HepG2 (cell line): Measurements from ENCODE around the gene DENND2A. TPM values are rescaled to one million over a fixed set of nuclear protein-coding genes. Genes with fewer than 3 reads are reported as not detected.

Source experiments
- ATAC-seq: fragments of 200-7000 bp; cut with Tn5 transposase; 3 replicates; pipeline ENCODE4 v1.9.1; 2020; ENCODE audit warnings: mild to moderate bottlenecking, moderate library complexity
- BruUV-seq: library from RNA; stranded (reverse); fragments of 400-500 nt; replicated peaks from 2 replicates; lab custom pipeline; 2021; lab: Mats Ljungman, UMichigan
- CTCF ChIA-PET: fragments of 300-600 bp; formaldehyde crosslinking; extraction: SDS; loops from one replicate; lab custom pipeline; 2021; ENCODE audit warnings: low total read pairs, inconsistent platforms, low intra/inter-chr PET ratio; lab: Yijun Ruan, JAX
- POLR2A ChIA-PET: fragments of 350-600 bp; sonication (Branson Sonifier 250); formaldehyde crosslinking; loops from one replicate; lab custom pipeline; 2020; ENCODE audit warnings: antibody characterized with exemption, inconsistent platforms; lab: Yijun Ruan, JAX
- DNase-seq: peaks from one replicate; pipeline ENCODE4 v3.0.0-alpha.2; 2015; ENCODE audit warnings: low spot score
- FAIRE-seq: peaks from 3 replicates; lab custom pipeline; 2011; peaks lifted over from hg19 to GRCh38; lab: Jason Lieb, UNC
- H2AFZ ChIP-seq: one replicate; pipeline ENCODE4 v1.6.1; 2011; ENCODE audit warnings: low read length, inconsistent platforms
- H3K27ac ChIP-seq: fragments of 300-600 bp; 3 replicates; pipeline ENCODE4 v1.8.0; 2011; ENCODE audit warnings: mixed run types, mild to moderate bottlenecking, mixed read lengths, low read length, inconsistent platforms; ENCODE audit not compliant: insufficient read depth; ENCODE audit errors: extremely low read length
- H3K27me3 ChIP-seq, 2 experiments: fragments of 200-600 bp in 1 of 2; 2 replicates in 1 of 2; 3 replicates in 1 of 2; pipeline versions ENCODE4 v1.6.0 to v1.8.0; 2011; ENCODE audit warnings: low read length in 2 of 2, mild to moderate bottlenecking in 2 of 2, moderate library complexity in 2 of 2, inconsistent platforms in 1 of 2; ENCODE audit not compliant: insufficient read depth in 2 of 2, control insufficient read depth in 1 of 2
- H3K36me3 ChIP-seq, 2 experiments: fragments of 200-600 bp in 1 of 2; replicated peaks in 1 of 2; 2 replicates in 1 of 2; 3 replicates in 1 of 2; pipeline versions ENCODE4 v1.5.1 to v1.8.0; 2011; ENCODE audit warnings: low read length in 2 of 2, inconsistent platforms in 1 of 2; ENCODE audit not compliant: insufficient read depth in 2 of 2, control insufficient read depth in 1 of 2
- H3K4me1 ChIP-seq: 2 replicates; pipeline ENCODE4 v1.5.1; 2012; ENCODE audit warnings: low read length, inconsistent platforms; ENCODE audit not compliant: insufficient read depth
- H3K4me2 ChIP-seq: 2 replicates; pipeline ENCODE4 v1.6.0; 2011; ENCODE audit warnings: low read depth, low read length, inconsistent platforms
- H3K4me3 ChIP-seq, 3 experiments: fragments of 200-600 bp in 1 of 3; sonication (generic), shearing (Covaris generic) in 1 of 3; replicated peaks in 1 of 3; 2 replicates each; pipeline ENCODE4 v1.5.1; 2011 to 2016; ENCODE audit warnings: low read length in 3 of 3, inconsistent platforms in 2 of 3, low read depth in 2 of 3, mild to moderate bottlenecking in 2 of 3, control low read depth in 1 of 3, mixed read lengths in 1 of 3; ENCODE audit not compliant: insufficient read depth in 1 of 3
- H3K79me2 ChIP-seq: one replicate; pipeline ENCODE4 v1.6.1; 2011; ENCODE audit warnings: low read length, inconsistent platforms; ENCODE audit not compliant: insufficient read depth
- H3K9ac ChIP-seq: 2 replicates; pipeline ENCODE4 v1.6.0; 2011; ENCODE audit warnings: mild to moderate bottlenecking, low read depth, low read length, inconsistent platforms; ENCODE audit not compliant: insufficient read depth
- H3K9me3 ChIP-seq: 2 replicates; pipeline ENCODE4 v1.5.1; 2012; ENCODE audit warnings: mild to moderate bottlenecking, low read length
- H4K20me1 ChIP-seq: 2 replicates; pipeline ENCODE4 v1.6.0; 2011; ENCODE audit warnings: inconsistent platforms, mild to moderate bottlenecking, low read length, moderate library complexity; ENCODE audit not compliant: insufficient read depth
- ATF1 ChIP-seq: IDR thresholded peaks from 2 replicates; pipeline ENCODE4 v1.6.1; 2016; ENCODE audit warnings: mild to moderate bottlenecking, control low read depth
- DNMT3B ChIP-seq: conservative IDR thresholded peaks from 2 replicates; pipeline ENCODE4 v1.6.1; 2016; ENCODE audit warnings: missing biosample characterization, control low read depth
- FOXO1 ChIP-seq: sonication (generic); formaldehyde crosslinking; IDR thresholded peaks from 2 replicates; pipeline ENCODE4 v1.4.0; 2020; ENCODE audit warnings: missing genetic modification reagents
- RBFOX2 ChIP-seq: fragments of 200-400 bp; formaldehyde crosslinking; IDR thresholded peaks from 2 replicates; pipeline ENCODE4 v1.6.1; 2017; ENCODE audit warnings: low read depth, mild to moderate bottlenecking, low read length
- ZNF766 ChIP-seq: sonication (generic); formaldehyde crosslinking; IDR thresholded peaks from 2 replicates; pipeline ENCODE4 v1.5.0; 2020; ENCODE audit warnings: missing genetic modification reagents, borderline replicate concordance
- ZNF780A ChIP-seq: sonication (generic); formaldehyde crosslinking; IDR thresholded peaks from 2 replicates; pipeline ENCODE4 v1.8.0; 2022; ENCODE audit warnings: mild to moderate bottlenecking, missing genetic modification reagents, moderate library complexity
- ZNF850 ChIP-seq: sonication (generic); formaldehyde crosslinking; conservative IDR thresholded peaks from 2 replicates; pipeline ENCODE4 v1.9.0; 2021; ENCODE audit warnings: mild to moderate bottlenecking, missing genetic modification reagents
- WGBS: methylation state at CpG from one replicate; pipeline ENCODE4 v1.1.6; 2017; ENCODE audit warnings: low lambda C conversion rate; 5-methylcytosine and 5-hydroxymethylcytosine counted together
- in situ Hi-C: cut with HindIII; loops from 2 replicates; pipeline ENCODE4 v1.10.0; 2017; ENCODE audit warnings: low pct_unique_long_range_greater_than_20kb; ENCODE audit not compliant: extremely low pct_ligation_motif_present
- intact Hi-C: fragments of 100-400 bp; cut with micrococcal nuclease; formaldehyde crosslinking; loops from one replicate; pipeline ENCODE4 v1.10.0; 2022; ENCODE audit not compliant: unreplicated experiment
- polyA plus RNA-seq, 8 experiments: library from polyadenylated mRNA; depleted of rRNA in 3 of 8; stranded (reverse) in 7 of 8; unstranded in 1 of 8; fragments of >200 nt; fragmentation: Illumina TruSeq in 4 of 8; extraction: Trizol in 4 of 8; gene quantifications; 2 replicates each; pipeline versions ENCODE4 v1.2.1 to v1.2.3, GENCODE V29; 2011 to 2016; ENCODE audit warnings: low read depth in 4 of 8, missing spikeins in 1 of 8, mixed read lengths in 1 of 8; ENCODE audit not compliant: insufficient read depth in 1 of 8
- total RNA-seq, 5 experiments: library from RNA; depleted of rRNA; stranded (reverse); fragments of >200 nt; fragmentation: Illumina TruSeq; extraction: Trizol; gene quantifications; 2 replicates each; pipeline ENCODE4 v1.2.3, GENCODE V29; 2016; ENCODE audit warnings: low read depth in 1 of 5
- TF ChIP-seq, protein P1 (sequence below): sonication (generic); formaldehyde crosslinking; IDR thresholded peaks from 2 replicates; pipeline ENCODE4 v1.9.0; 2022; ENCODE audit warnings: low read depth, missing genetic modification reagents
- TF ChIP-seq, protein P2 (sequence below): IDR thresholded peaks from 2 replicates; pipeline ENCODE4 v1.6.1; 2018; ENCODE audit warnings: missing genetic modification reagents
- TF ChIP-seq, protein P3 (sequence below), 2 experiments: IDR thresholded peaks; 2 replicates each; pipeline ENCODE4 v1.6.1; 2011 to 2012; ENCODE audit warnings: low read length in 2 of 2, borderline replicate concordance in 1 of 2, low read depth in 1 of 2, mild to moderate bottlenecking in 1 of 2, moderate library complexity in 1 of 2
- TF ChIP-seq, protein P4 (sequence below): sonication (generic); formaldehyde crosslinking; IDR thresholded peaks from 2 replicates; pipeline ENCODE4 v1.4.0; 2020; ENCODE audit warnings: missing genetic modification reagents

The DENND2A gene
- total and polyA plus RNA-seq, 2 of the 13 experiments (the other 11 are each of a cell fraction or from before 2014, with no cell fraction given), result not detected

DNA sequence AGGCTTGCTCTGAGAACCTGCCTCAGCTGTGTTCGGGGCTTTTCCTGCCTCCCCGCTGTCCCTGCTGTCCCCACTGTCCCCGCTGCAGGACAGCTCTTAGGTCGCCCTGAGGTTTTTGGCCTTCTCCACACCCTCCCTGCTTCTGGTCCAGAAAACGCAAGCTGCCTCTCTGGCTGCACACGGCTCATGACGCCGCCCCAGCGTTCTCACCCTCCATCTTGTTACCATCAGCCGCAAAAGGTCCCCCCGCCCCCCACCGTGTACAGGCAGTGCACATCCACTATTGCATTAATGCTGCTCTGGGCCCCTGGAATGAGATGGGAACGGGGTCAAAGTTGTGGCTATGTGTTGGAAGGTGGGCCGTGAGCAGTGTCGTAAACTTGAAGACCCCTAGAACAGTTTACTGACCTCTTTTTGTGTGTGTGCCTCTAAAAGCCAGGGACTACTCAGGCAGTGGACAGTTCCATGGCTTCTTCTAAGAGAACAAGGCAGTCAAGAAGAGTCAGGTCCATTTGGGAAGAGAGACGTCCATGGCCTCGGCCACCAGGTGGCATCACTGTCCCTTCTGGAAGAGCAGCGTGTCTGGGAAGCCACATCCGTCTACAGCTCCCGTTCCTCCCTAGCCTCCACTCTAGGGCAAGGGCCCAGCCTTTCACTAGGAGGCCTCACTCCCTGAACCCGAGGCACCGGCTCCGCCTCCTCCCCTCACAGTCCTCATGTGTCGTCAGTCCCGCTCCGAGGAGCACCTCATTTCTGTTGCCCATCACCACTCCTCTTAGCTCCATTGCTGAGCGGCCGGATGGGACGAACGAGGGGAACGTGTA, 122.9 kb downstream of the DENND2A start:
- Histone ChIP-seq H3K27me3 (peaks cover 0 to 14% of the 10 kb centered on the region in 2 experiments; a peak in 1 of 5 replicates), H3K4me3 (no peak overlapping the region; a peak in 1 of 6 replicates), H3K9me3 (no peaks in the 10 kb centered on the region), H3K4me2 (peak overlapping the region; percentile 53), H2AFZ (no peak overlapping the region), H3K27ac (no peak overlapping the region), H4K20me1 (no peaks in the 10 kb centered on the region), H3K79me2 (no peaks in the 10 kb centered on the region), H3K9ac (no peak overlapping the region), H3K4me1 (peaks cover 11% of the 10 kb centered on the region; the same call in 1 of the 2 replicates), H3K36me3 (no peaks in the 10 kb centered on the region)
- FAIRE-seq, result peak; percentile 96
- peak; percentile 96 for ATAC-seq
- WGBS, result 23% methylated on average over 27 of the region's 31 CpGs
- in situ Hi-C loops, result loop anchor here (5.0 kb wide), 2 partner anchors 80 to 135 kb away; no protein-coding TSS in a partner anchor
- DNase-seq, result peak; percentile 73
- POLR2A ChIA-PET, result no interaction called here
- intact Hi-C loops, result loop anchor here (1.0 to 5.0 kb wide), 3 partner anchors 78 to 495 kb away; partner anchors contain the start of gene MRPS33
- no TSS peak for BruUV-seq
- CTCF ChIA-PET, result interaction anchor here (0.7 to 4.3 kb wide), 4 partner anchors 43 to 466 kb away, joined by 3 to 83 read pairs (median 6); no protein-coding TSS in a partner anchor
- no peak for TF ChIP-seq ZNF766
- no peak for TF ChIP-seq ZNF850
- 0 out of 2 replicates have a peak, but pooled peaks have one; percentile 18 for TF ChIP-seq FOXO1 (CRISPR knock-in tag)
- no peak for TF ChIP-seq ZNF780A (CRISPR knock-in tag)
- TF ChIP-seq RBFOX2, result no peak
- TF ChIP-seq, protein P1, sequence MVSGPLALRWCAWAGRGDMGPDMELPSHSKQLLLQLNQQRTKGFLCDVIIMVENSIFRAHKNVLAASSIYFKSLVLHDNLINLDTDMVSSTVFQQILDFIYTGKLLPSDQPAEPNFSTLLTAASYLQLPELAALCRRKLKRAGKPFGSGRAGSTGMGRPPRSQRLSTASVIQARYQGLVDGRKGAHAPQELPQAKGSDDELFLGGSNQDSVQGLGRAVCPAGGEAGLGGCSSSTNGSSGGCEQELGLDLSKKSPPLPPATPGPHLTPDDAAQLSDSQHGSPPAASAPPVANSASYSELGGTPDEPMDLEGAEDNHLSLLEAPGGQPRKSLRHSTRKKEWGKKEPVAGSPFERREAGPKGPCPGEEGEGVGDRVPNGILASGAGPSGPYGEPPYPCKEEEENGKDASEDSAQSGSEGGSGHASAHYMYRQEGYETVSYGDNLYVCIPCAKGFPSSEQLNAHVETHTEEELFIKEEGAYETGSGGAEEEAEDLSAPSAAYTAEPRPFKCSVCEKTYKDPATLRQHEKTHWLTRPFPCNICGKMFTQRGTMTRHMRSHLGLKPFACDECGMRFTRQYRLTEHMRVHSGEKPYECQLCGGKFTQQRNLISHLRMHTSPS, result no peak
- TF ChIP-seq, protein P2, sequence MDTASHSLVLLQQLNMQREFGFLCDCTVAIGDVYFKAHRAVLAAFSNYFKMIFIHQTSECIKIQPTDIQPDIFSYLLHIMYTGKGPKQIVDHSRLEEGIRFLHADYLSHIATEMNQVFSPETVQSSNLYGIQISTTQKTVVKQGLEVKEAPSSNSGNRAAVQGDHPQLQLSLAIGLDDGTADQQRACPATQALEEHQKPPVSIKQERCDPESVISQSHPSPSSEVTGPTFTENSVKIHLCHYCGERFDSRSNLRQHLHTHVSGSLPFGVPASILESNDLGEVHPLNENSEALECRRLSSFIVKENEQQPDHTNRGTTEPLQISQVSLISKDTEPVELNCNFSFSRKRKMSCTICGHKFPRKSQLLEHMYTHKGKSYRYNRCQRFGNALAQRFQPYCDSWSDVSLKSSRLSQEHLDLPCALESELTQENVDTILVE, result no peak
- TF ChIP-seq DNMT3B (CRISPR knock-in tag), result no peak
- TF ChIP-seq, protein P3, sequence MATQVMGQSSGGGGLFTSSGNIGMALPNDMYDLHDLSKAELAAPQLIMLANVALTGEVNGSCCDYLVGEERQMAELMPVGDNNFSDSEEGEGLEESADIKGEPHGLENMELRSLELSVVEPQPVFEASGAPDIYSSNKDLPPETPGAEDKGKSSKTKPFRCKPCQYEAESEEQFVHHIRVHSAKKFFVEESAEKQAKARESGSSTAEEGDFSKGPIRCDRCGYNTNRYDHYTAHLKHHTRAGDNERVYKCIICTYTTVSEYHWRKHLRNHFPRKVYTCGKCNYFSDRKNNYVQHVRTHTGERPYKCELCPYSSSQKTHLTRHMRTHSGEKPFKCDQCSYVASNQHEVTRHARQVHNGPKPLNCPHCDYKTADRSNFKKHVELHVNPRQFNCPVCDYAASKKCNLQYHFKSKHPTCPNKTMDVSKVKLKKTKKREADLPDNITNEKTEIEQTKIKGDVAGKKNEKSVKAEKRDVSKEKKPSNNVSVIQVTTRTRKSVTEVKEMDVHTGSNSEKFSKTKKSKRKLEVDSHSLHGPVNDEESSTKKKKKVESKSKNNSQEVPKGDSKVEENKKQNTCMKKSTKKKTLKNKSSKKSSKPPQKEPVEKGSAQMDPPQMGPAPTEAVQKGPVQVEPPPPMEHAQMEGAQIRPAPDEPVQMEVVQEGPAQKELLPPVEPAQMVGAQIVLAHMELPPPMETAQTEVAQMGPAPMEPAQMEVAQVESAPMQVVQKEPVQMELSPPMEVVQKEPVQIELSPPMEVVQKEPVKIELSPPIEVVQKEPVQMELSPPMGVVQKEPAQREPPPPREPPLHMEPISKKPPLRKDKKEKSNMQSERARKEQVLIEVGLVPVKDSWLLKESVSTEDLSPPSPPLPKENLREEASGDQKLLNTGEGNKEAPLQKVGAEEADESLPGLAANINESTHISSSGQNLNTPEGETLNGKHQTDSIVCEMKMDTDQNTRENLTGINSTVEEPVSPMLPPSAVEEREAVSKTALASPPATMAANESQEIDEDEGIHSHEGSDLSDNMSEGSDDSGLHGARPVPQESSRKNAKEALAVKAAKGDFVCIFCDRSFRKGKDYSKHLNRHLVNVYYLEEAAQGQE (IDR thresholded peaks at IDR 0.05; ENCODE audit: borderline replicate concordance in 1 of 2, low read depth in 1 of 2, low read length in 2 of 2), result no peak
- TF ChIP-seq ATF1 (CRISPR knock-in tag), result no peak
- TF ChIP-seq, protein P4, sequence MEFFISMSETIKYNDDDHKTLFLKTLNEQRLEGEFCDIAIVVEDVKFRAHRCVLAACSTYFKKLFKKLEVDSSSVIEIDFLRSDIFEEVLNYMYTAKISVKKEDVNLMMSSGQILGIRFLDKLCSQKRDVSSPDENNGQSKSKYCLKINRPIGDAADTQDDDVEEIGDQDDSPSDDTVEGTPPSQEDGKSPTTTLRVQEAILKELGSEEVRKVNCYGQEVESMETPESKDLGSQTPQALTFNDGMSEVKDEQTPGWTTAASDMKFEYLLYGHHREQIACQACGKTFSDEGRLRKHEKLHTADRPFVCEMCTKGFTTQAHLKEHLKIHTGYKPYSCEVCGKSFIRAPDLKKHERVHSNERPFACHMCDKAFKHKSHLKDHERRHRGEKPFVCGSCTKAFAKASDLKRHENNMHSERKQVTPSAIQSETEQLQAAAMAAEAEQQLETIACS (CRISPR knock-in tag), result no peak
